Esophagus mucosa (tissue), 1 donor: Measurements from ENCODE around the gene C1QTNF4. TPM values are rescaled to one million over a fixed set of nuclear protein-coding genes. Genes with fewer than 3 reads are reported as not detected.

Experiments
- ATAC-seq: fragments of 200-7000 bp; cut with Tn5 transposase; one replicate; pipeline ENCODE4 v1.9.1; 2020
- total RNA-seq: library from RNA; stranded (reverse); gene quantifications from one replicate; pipeline ENCODE4 v1.2.4, GENCODE V29; 2023
- donor health status: DM: yes; HTN: yes; CAD: no.

The C1QTNF4 gene
- total RNA-seq, 1 donor from 2014 or later: not detected

GRCh38 chr11:47592970-47593369 is 1.2 kb downstream of the C1QTNF4 start:
- ATAC-seq: no peak

- ATAC-seq: no peak
Observed at GRCh38 chr11:47592251-47592650, 2.0 kb downstream of the C1QTNF4 start.

- ATAC-seq: no peak
Observed at GRCh38 chr11:47591764-47592163, 2.4 kb downstream of the C1QTNF4 start.

- no peak for ATAC-seq
Observed at GRCh38 chr11:47589977-47590861, 4.0 kb downstream of the C1QTNF4 start.

- ATAC-seq: no peak
Observed at GRCh38 chr11:47589584-47589976, 4.6 kb downstream of the C1QTNF4 start.

GRCh38 chr11:47589118-47589517 is 5.1 kb downstream of the C1QTNF4 start:
- ATAC-seq: no peak

- peak; percentile 11 for ATAC-seq
Observed at GRCh38 chr11:47587723-47588326, 6.4 kb downstream of the C1QTNF4 start.

- no peak for ATAC-seq
Observed at GRCh38 chr11:47587039-47587716, 7.0 kb downstream of the C1QTNF4 start.

GRCh38 chr11:47586098-47586855 is 7.9 kb downstream of the C1QTNF4 start, which contains the start of gene FAM180B:
Gene FAM180B (plus strand): TSS chr11:47586678. CDS start chr11:47586769, 91 bp downstream.
- no peak for ATAC-seq

GRCh38 chr11:47583844-47584243 is 10.4 kb downstream of the C1QTNF4 start:
- ATAC-seq: no peak

- ATAC-seq: peak; percentile 96
Observed at GRCh38 chr11:47578524-47579494, 15.4 kb downstream of the C1QTNF4 start, which contains the start of the genes KBTBD4 and NDUFS3. Gene KBTBD4 (minus strand): TSS chr11:47578970. CDS start chr11:47578951, 19 bp downstream. Gene NDUFS3 (plus strand): TSS chr11:47579074. CDS start chr11:47579092, 18 bp downstream.

- ATAC-seq: no peak
Observed at GRCh38 chr11:47577460-47578041, 16.7 kb downstream of the C1QTNF4 start.

GRCh38 chr11:47573321-47573720 is 20.9 kb downstream of the C1QTNF4 start:
- ATAC-seq: no peak

- no peak for ATAC-seq
Observed at GRCh38 chr11:47572715-47573255, 21.4 kb downstream of the C1QTNF4 start.

- no peak for ATAC-seq
Observed at GRCh38 chr11:47571895-47572294, 22.3 kb downstream of the C1QTNF4 start.

- peak; percentile 50 for ATAC-seq
Observed at GRCh38 chr11:47571357-47571729, 22.9 kb downstream of the C1QTNF4 start.

GRCh38 chr11:47570651-47571356 is 23.4 kb downstream of the C1QTNF4 start:
- ATAC-seq: no peak

GRCh38 chr11:47569646-47570045 is 24.6 kb downstream of the C1QTNF4 start:
- ATAC-seq: no peak

- ATAC-seq: peak; percentile 20
Observed at GRCh38 chr11:47566149-47566698, 28.0 kb downstream of the C1QTNF4 start.
